Activated T-cell treated with anti-CD3 and anti-CD28 coated beads, Interleukin-2, amount 50 U/mL, for 1 hour (primary cell): ENCODE data around the gene ADGRA3.

Source experiments
- DNase-seq: peaks from one replicate; pipeline ENCODE4 v3.0.0-alpha.2; 2020

Gene ADGRA3

GRCh38 chr4:22515888-22516541 is at the start of gene ADGRA3:
ADGRA3 (minus strand) TSS chr4:22516066; CDS start chr4:22515784, 282 bp downstream.
- peak; percentile 26 for DNase-seq

- DNase-seq = no peak
Measured at GRCh38 chr4:22556495-22556894, 40.6 kb upstream of the ADGRA3 start.

- DNase-seq = no peak
Measured at GRCh38 chr4:22554670-22555069, 38.8 kb upstream of the ADGRA3 start.

GRCh38 chr4:22553560-22553959 is 37.7 kb upstream of the ADGRA3 start:
- no peak for DNase-seq

GRCh38 chr4:22552812-22553211 is 36.9 kb upstream of the ADGRA3 start:
- no peak for DNase-seq

GRCh38 chr4:22551550-22551949 is 35.7 kb upstream of the ADGRA3 start:
- no peak for DNase-seq

GRCh38 chr4:22546299-22546698 is 30.4 kb upstream of the ADGRA3 start:
- no peak for DNase-seq

GRCh38 chr4:22539251-22539650 is 23.4 kb upstream of the ADGRA3 start:
- no peak for DNase-seq

- DNase-seq = no peak
Measured at GRCh38 chr4:22537864-22538263, 22.0 kb upstream of the ADGRA3 start.

- no peak for DNase-seq
Measured at GRCh38 chr4:22534374-22534773, 18.5 kb upstream of the ADGRA3 start.

- DNase-seq = no peak
Measured at GRCh38 chr4:22532896-22533295, 17.0 kb upstream of the ADGRA3 start.

- no peak for DNase-seq
Measured at GRCh38 chr4:22532117-22532516, 16.3 kb upstream of the ADGRA3 start.

- DNase-seq = no peak
Measured at GRCh38 chr4:22531311-22532019, 15.6 kb upstream of the ADGRA3 start.

- DNase-seq = no peak
Measured at GRCh38 chr4:22524895-22525294, 9.0 kb upstream of the ADGRA3 start.

GRCh38 chr4:22522706-22523501 is 7.0 kb upstream of the ADGRA3 start:
- no peak for DNase-seq

GRCh38 chr4:22522206-22522605 is 6.3 kb upstream of the ADGRA3 start:
- DNase-seq = no peak

GRCh38 chr4:22521240-22521639 is 5.4 kb upstream of the ADGRA3 start:
- no peak for DNase-seq

- DNase-seq = peak; percentile 35
Measured at GRCh38 chr4:22515145-22515887, 550 bp downstream of the ADGRA3 start.

- no peak for DNase-seq
Measured at GRCh38 chr4:22514481-22514880, 1.4 kb downstream of the ADGRA3 start.

GRCh38 chr4:22514001-22514400 is 1.9 kb downstream of the ADGRA3 start:
- DNase-seq = no peak

- no peak for DNase-seq
Measured at GRCh38 chr4:22512306-22512705, 3.6 kb downstream of the ADGRA3 start.

- DNase-seq = no peak
Measured at GRCh38 chr4:22510750-22511149, 5.1 kb downstream of the ADGRA3 start.

GRCh38 chr4:22508376-22508775 is 7.5 kb downstream of the ADGRA3 start:
- no peak for DNase-seq
